NCI-H345 treated with DMSO at 0.1 percent for 48 hours (cell line): Measurements from ENCODE around the gene TANK.
"Not testable (repeated sequence)": the region's sequence is repeated elsewhere in the genome, so short reads cannot be mapped to it uniquely, and the experiment has no call there.

Experiments used
- DNase-seq: peaks from one replicate; lab custom pipeline; 2025; ENCODE audit not compliant: unreplicated experiment; lab: John Stamatoyannopoulos, UW

TANK gene

GRCh38 chr2:161160226-161161073 lies at the start of gene TANK:
TANK (plus strand) TSS chr2:161160428; CDS start chr2:161179663, 19,235 bp downstream.
- peak; percentile 90 for DNase-seq

GRCh38 chr2:161111531-161111930 lies 48.7 kb upstream of the TANK start:
- no peak for DNase-seq

GRCh38 chr2:161112908-161113307 lies 47.3 kb upstream of the TANK start:
- DNase-seq: no peak

- no peak for DNase-seq
Measured at GRCh38 chr2:161113693-161114575, 46.3 kb upstream of the TANK start.

GRCh38 chr2:161115205-161115604 lies 45.0 kb upstream of the TANK start:
- DNase-seq: no peak

- DNase-seq: no peak
Measured at GRCh38 chr2:161115605-161116380, 44.4 kb upstream of the TANK start.

- DNase-seq: no peak
Measured at GRCh38 chr2:161116509-161116908, 43.7 kb upstream of the TANK start.

GRCh38 chr2:161117506-161117905 lies 42.7 kb upstream of the TANK start:
- DNase-seq: no peak

GRCh38 chr2:161118722-161119121 lies 41.5 kb upstream of the TANK start:
- no peak for DNase-seq

- DNase-seq: no peak
Measured at GRCh38 chr2:161119483-161119882, 40.7 kb upstream of the TANK start.

- DNase-seq: no peak
Measured at GRCh38 chr2:161120775-161121174, 39.5 kb upstream of the TANK start.

GRCh38 chr2:161121622-161122021 lies 38.6 kb upstream of the TANK start:
- no peak for DNase-seq

GRCh38 chr2:161122772-161123530 lies 37.3 kb upstream of the TANK start:
- DNase-seq: no peak

- DNase-seq: no peak
Measured at GRCh38 chr2:161123531-161124030, 36.6 kb upstream of the TANK start.

GRCh38 chr2:161124201-161124600 lies 36.0 kb upstream of the TANK start:
- no peak for DNase-seq

GRCh38 chr2:161128885-161129284 lies 31.3 kb upstream of the TANK start:
- no peak for DNase-seq

GRCh38 chr2:161130354-161130753 lies 29.9 kb upstream of the TANK start:
- DNase-seq: no peak

- no peak for DNase-seq
Measured at GRCh38 chr2:161131074-161131680, 29.1 kb upstream of the TANK start.

- no peak for DNase-seq
Measured at GRCh38 chr2:161131804-161132203, 28.4 kb upstream of the TANK start.

- not testable (repeated sequence) for DNase-seq
Measured at GRCh38 chr2:161132384-161132783, 27.8 kb upstream of the TANK start.
